Measurements from ENCODE around the gene BGLAP. TPM values are rescaled to one million over a fixed set of nuclear protein-coding genes. Genes with fewer than 3 reads are reported as not detected.
A peak's percentile ranks its signal among the peaks of the same experiment; 100 is the strongest.

BGLAP gene
- polyA plus RNA-seq, 1 donor from 2014 or later: not detected

- H3K27me3 Mint-ChIP-seq: no peaks in the 10 kb centered on the region
- H3K4me1 Mint-ChIP-seq: peaks cover 24 to 34% (median 32%) of the 10 kb centered on the region in 3 donors
- H3K9me3 Mint-ChIP-seq: peaks cover 0 to 2% (median 0%) of the 10 kb centered on the region in 3 donors
- H3K27ac Mint-ChIP-seq: peak within 1 kb of the TSS; percentile 91 to 95 (median 94)
- H3K4me3 Mint-ChIP-seq: peak within 1 kb of the TSS; percentile 94 to 98 (median 96)
- H3K36me3 Mint-ChIP-seq: peaks cover 2% of the 10 kb centered on the region
These were observed 40.7 kb downstream of the BGLAP start, which contains the start of gene SMG5 for GRCh38 chr1:156282479-156283222. SMG5 (minus strand) TSS chr1:156282825; CDS start chr1:156282680, 145 bp downstream.

- H3K27me3 Mint-ChIP-seq: no peaks in the 10 kb centered on the region
- H3K4me3 Mint-ChIP-seq: peak overlapping the region; percentile 94 to 98 (median 96)
- peak overlapping the region in 2 of 3 donors; percentile 94 to 95 for H3K27ac Mint-ChIP-seq
- peaks cover 2% of the 10 kb centered on the region for H3K36me3 Mint-ChIP-seq
- H3K9me3 Mint-ChIP-seq: peaks cover 0 to 2% (median 0%) of the 10 kb centered on the region in 3 donors
- peaks cover 24 to 34% (median 32%) of the 10 kb centered on the region in 3 donors for H3K4me1 Mint-ChIP-seq
These were observed 41.5 kb downstream of the BGLAP start for GRCh38 chr1:156283521-156283920.

DNA sequence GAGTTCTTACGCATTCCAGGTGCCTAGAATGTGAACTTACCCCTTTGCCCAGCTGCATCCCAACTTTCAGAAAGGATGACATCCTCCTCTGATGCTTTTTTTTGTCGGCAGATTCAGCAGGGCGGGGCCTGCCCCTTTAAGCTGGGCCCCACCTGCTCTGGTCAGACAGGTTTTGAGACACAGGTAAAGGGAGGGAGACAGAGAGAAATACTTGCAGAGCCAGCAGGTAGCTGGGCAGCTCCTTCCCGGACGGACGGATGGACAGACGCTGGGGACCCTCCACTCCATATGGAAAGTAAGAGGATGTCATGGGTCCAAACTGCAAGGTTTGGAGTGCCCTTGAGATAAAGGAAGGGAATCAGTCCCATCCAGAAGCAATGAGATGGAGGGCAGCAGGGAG, 42.1 kb downstream of the BGLAP start, which contains the start of gene TMEM79:
Gene TMEM79 (plus strand): TSS at position 214 of the 400 bp plus-strand sequence. CDS start 902 bp downstream, outside the sequence.
- Mint-ChIP-seq H3K9me3 (peaks cover 0 to 2% (median 0%) of the 10 kb centered on the region in 3 donors), H3K27ac (peak within 1 kb of the TSS in 2 of 3 donors; percentile 94 to 95), H3K27me3 (no peaks in the 10 kb centered on the region), H3K36me3 (peaks cover 3% of the 10 kb centered on the region), H3K4me1 (peaks cover 24 to 34% (median 32%) of the 10 kb centered on the region in 3 donors), H3K4me3 (peak within 1 kb of the TSS; percentile 94 to 98 (median 96))

- Mint-ChIP-seq H3K27me3 (no peaks in the 10 kb centered on the region), H3K4me3 (peak overlapping the region in 1 of 4 donors; percentile 11), H3K4me1 (peaks cover 24 to 36% (median 32%) of the 10 kb centered on the region in 3 donors), H3K9me3 (peaks cover 0 to 2% (median 0%) of the 10 kb centered on the region in 3 donors), H3K27ac (no peak overlapping the region), H3K36me3 (peaks cover 4% of the 10 kb centered on the region)
These were observed 42.8 kb downstream of the BGLAP start for GRCh38 chr1:156284757-156285156.

DNA sequence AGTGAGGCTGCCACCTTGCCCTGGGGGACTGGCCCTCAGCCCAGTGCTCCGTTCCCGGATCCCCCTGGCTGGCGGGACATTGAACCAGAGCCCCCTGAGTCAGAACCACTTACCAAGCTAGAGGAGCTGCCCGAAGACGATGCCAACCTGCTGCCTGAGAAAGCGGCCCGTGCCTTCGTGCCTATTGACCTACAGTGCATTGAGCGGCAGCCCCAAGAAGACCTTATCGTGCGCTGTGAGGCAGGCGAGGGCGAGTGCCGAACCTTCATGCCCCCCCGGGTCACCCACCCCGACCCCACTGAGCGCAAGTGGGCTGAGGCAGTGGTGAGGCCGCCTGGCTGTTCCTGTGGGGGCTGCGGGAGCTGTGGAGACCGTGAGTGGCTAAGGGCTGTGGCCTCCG, 43.5 kb downstream of the BGLAP start:
- Mint-ChIP-seq H3K4me3 (peak overlapping the region in 1 of 4 donors; percentile 11), H3K4me1 (peaks cover 24 to 32% (median 26%) of the 10 kb centered on the region in 3 donors), H3K36me3 (peaks cover 5% of the 10 kb centered on the region), H3K27me3 (no peaks in the 10 kb centered on the region), H3K9me3 (peaks cover 0 to 2% (median 0%) of the 10 kb centered on the region in 3 donors), H3K27ac (no peak overlapping the region)

- Mint-ChIP-seq H3K27ac (no peak overlapping the region), H3K9me3 (peaks cover 0 to 2% (median 0%) of the 10 kb centered on the region in 3 donors), H3K27me3 (no peaks in the 10 kb centered on the region), H3K36me3 (peaks cover 5% of the 10 kb centered on the region), H3K4me1 (peaks cover 18 to 26% (median 21%) of the 10 kb centered on the region in 3 donors), H3K4me3 (peak overlapping the region in 2 of 4 donors; percentile 12 to 33)
These were observed 44.1 kb downstream of the BGLAP start for GRCh38 chr1:156286061-156286460.

- Mint-ChIP-seq H3K27me3 (no peaks in the 10 kb centered on the region), H3K27ac (no peak overlapping the region), H3K36me3 (peaks cover 3% of the 10 kb centered on the region), H3K4me1 (peaks cover 1 to 10% (median 5%) of the 10 kb centered on the region in 3 donors), H3K9me3 (no peaks in the 10 kb centered on the region), H3K4me3 (peak overlapping the region in 1 of 4 donors; percentile 15)
These were observed 47.9 kb downstream of the BGLAP start for GRCh38 chr1:156289857-156290256.

- H3K4me1 Mint-ChIP-seq: peaks cover 5 to 16% (median 13%) of the 10 kb centered on the region in 3 donors
These were observed 49.5 kb downstream of the BGLAP start for GRCh38 chr1:156291226-156292061.

More at GRCh38 chr1:156291226-156292061, 49.5 kb downstream of the BGLAP start:
- Mint-ChIP-seq H3K36me3 (peaks cover 3% of the 10 kb centered on the region), H3K27ac (peak overlapping the region in 2 of 3 donors; percentile 59 to 89), H3K27me3 (no peaks in the 10 kb centered on the region), H3K4me3 (peak overlapping the region; percentile 63 to 90 (median 72)), H3K9me3 (no peaks in the 10 kb centered on the region)

Other genes starting within 250 kb of the BGLAP start
- 257 TPM for gene SSR2, start 221.2 kb upstream of the BGLAP start, polyA plus RNA-seq
- 7.6 TPM for gene UBQLN4, start 188.4 kb upstream of the BGLAP start, polyA plus RNA-seq
- gene LAMTOR2, start 187.4 kb upstream of the BGLAP start, polyA plus RNA-seq: 159 TPM
- 2.9 TPM for gene RAB25, start 181.0 kb upstream of the BGLAP start, polyA plus RNA-seq
- 0.05 TPM for gene MEX3A, start 159.7 kb upstream of the BGLAP start, polyA plus RNA-seq
- gene LMNA, start 127.5 kb upstream of the BGLAP start, polyA plus RNA-seq: 5.7 TPM
- gene SEMA4A, start 88.6 kb upstream of the BGLAP start, polyA plus RNA-seq: 11.0 TPM
- gene SLC25A44, start 48.1 kb upstream of the BGLAP start, polyA plus RNA-seq: 16.6 TPM
- gene PMF1, start 29.2 kb upstream of the BGLAP start, polyA plus RNA-seq: 87.0 TPM
- 0.44 TPM for gene PAQR6, start 5.9 kb downstream of the BGLAP start, polyA plus RNA-seq
- 27.2 TPM for gene SMG5, start 40.6 kb downstream of the BGLAP start, polyA plus RNA-seq
- gene TMEM79, start 42.1 kb downstream of the BGLAP start, polyA plus RNA-seq: 9.3 TPM
- gene GLMP, start 53.5 kb downstream of the BGLAP start, polyA plus RNA-seq: 11.5 TPM
- gene VHLL, start 57.1 kb downstream of the BGLAP start, polyA plus RNA-seq: not detected
- gene CCT3, start 96.1 kb downstream of the BGLAP start, polyA plus RNA-seq: 172 TPM
- 2.5 TPM for gene TSACC, start 96.3 kb downstream of the BGLAP start, polyA plus RNA-seq
- not detected for gene RHBG, start 127.0 kb downstream of the BGLAP start, polyA plus RNA-seq